ENCODE results near the gene FEV. TPM values are rescaled to one million over a fixed set of nuclear protein-coding genes. Genes with fewer than 3 reads are reported as not detected.
"Not testable (repeated sequence)": the region's sequence is repeated elsewhere in the genome, so short reads cannot be mapped to it uniquely, and the experiment has no call there.

The FEV gene
- polyA plus RNA-seq, 3 donors = 0.14 TPM; not detected in 1

DNA sequence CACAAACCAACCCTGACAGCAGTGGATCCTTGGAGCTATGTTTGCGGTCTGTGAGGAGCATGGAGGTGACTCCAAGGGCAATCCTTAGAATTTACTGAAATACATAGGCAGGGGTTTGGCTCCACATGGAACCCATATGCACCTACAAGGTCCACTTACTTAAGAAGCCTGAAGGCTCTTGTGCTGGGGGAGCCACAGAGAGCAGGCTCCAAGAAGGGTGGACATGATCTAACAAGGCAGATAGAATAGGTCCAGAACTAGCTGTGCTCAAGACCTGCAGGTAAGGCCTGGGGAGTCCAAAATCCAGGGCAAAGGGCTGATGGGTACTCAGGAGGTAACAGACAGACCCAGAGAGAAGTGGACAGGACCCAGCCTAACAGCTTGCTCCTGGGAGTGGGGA lies 26.7 kb downstream of the FEV start:
- DNase-seq (ENCODE audit: extremely low read depth in 1 of 11, low read depth in 9 of 11, low spot score in 4 of 11) = no peak

- DNase-seq (ENCODE audit: extremely low read depth in 1 of 11, low read depth in 9 of 11, low spot score in 4 of 11) = no peak
These were observed 27.3 kb downstream of the FEV start for GRCh38 chr2:218957671-218958070.

- DNase-seq (ENCODE audit: extremely low read depth in 1 of 11, low read depth in 9 of 11, low spot score in 4 of 11) = no peak
These were observed 28.9 kb downstream of the FEV start for GRCh38 chr2:218956039-218956438.

DNA sequence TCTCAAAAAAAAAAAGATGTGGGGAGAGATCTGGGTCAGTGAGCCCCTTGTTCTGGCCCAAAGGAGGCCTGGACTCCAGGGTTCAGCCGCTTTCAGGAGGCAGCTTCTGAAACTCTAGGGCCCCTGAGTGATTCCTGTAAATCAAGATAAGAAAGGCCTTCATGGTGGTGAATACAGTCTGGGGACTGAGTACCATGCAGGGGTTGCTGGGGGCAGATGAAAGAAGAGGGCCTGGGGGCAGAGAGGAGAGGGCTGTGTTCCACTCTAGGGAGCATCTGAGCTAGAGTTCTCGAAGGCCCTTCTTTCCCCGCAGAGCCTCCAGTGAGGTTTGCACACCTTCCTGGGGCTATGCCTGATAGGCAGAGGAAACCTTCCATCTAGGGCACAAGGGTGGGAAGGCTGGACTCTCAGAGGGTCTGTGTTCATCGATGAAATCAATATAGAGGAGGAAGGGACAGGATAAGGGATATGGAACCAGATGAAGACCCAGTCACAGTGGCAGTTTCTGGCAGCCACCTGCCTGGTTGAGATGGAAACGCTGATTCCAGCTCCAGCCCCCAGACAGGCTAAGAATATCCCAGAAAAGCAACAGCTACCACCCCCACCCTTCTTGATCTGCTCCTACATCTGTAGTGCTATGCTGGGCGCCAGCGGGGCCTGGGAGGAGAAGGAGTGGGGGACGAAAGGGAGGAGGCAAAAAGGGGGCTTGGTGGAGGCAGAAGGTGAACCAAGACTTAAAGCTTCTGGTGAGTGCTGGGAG lies 30.3 kb downstream of the FEV start:
- DNase-seq (ENCODE audit: extremely low read depth in 1 of 11, low read depth in 9 of 11, low spot score in 4 of 11) = no peak

DNA sequence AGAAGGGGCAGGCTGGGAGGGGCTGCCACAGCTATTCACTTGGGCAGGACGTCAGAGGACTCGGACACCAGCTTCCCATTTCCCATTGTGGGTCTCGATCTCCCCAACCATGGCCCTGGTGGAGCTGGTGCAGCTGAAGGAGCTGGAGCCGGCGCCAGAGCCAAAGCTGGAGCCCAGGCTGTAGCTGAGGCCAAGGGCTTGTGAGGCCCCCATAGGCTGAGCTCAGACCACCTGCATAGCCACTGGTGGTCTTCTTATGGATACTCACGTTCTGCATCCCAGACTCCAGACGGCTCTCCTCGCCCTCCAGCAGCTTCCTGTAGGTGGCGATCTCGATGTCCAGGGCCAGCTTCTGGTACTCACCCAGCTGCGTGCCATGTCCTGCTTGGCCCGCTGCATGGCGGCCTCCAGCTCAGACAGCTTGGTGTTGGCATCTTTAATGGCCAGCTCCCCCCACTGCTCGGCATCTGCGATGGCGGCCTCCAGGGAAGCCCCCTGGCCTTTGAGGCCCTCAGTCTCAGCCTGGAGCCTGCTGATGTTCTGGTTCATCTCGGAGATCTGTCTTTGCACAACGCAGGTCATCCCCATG lies 31.5 kb downstream of the FEV start:
- no peak for DNase-seq (ENCODE audit: extremely low read depth in 1 of 11, low read depth in 9 of 11, low spot score in 4 of 11)

DNA sequence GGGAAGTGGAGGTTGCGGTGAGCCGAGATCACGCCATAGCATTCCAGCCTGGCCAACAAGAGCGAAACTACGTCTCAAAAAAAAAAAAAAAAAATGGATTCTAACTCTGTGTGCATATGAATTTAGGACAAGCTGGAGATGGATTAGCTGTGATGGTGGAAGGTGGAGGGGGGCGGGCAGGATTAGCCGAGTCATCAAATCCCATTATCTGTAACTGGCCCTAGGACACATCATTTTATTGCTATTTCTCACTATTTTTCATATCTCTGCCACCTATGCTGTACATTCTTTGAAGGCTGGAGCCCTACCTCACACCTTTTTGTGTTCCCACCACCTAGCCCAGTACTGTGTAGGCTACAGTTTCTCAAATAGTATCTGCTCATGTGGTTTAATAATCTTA lies 32.8 kb downstream of the FEV start:
- DNase-seq (ENCODE audit: extremely low read depth in 1 of 11, low read depth in 9 of 11, low spot score in 4 of 11) = no peak

GRCh38 chr2:218946621-218947020 lies 38.4 kb downstream of the FEV start:
- no peak for DNase-seq (ENCODE audit: extremely low read depth in 1 of 11, low read depth in 9 of 11, low spot score in 4 of 11)

GRCh38 chr2:218944759-218945404 lies 40.1 kb downstream of the FEV start:
- DNase-seq (ENCODE audit: extremely low read depth in 1 of 11, low read depth in 9 of 11, low spot score in 4 of 11) = no peak

GRCh38 chr2:218931751-218932150 lies 53.2 kb downstream of the FEV start:
- not testable (repeated sequence) for DNase-seq (ENCODE audit: extremely low read depth in 1 of 11, low read depth in 9 of 11, low spot score in 4 of 11)

Other genes with a start within 250 kb of the FEV start
- 10 to 100 TPM; 42.8 to 61.9 (median 49.1) TPM for gene CYP27A1, start 203.0 kb downstream of the FEV start, polyA plus RNA-seq (ENCODE audit: insufficient read length in 3 of 3)
- under 1 TPM in 2 of 3 donors, not detected in 1; 0.04 to 0.11 TPM for gene PRKAG3, start 153.4 kb downstream of the FEV start, polyA plus RNA-seq (ENCODE audit: insufficient read length in 3 of 3)
- gene WNT6, start 125.4 kb downstream of the FEV start, polyA plus RNA-seq (ENCODE audit: insufficient read length in 3 of 3) = under 1 TPM; 0.11 to 0.50 (median 0.39) TPM
- gene WNT10A, start 104.3 kb downstream of the FEV start, polyA plus RNA-seq (ENCODE audit: insufficient read length in 3 of 3) = 1 to 10 TPM in 1 of 3 donors, under 1 TPM in 2; 0.67 to 1.8 (median 0.75) TPM
- under 1 TPM in 1 of 3 donors, not detected in 2; 0.07 TPM for gene CDK5R2, start 25.5 kb downstream of the FEV start, polyA plus RNA-seq (ENCODE audit: insufficient read length in 3 of 3)
- not detected for gene CRYBA2, start 8.2 kb upstream of the FEV start, polyA plus RNA-seq (ENCODE audit: insufficient read length in 3 of 3)
- gene CFAP65, start 56.3 kb upstream of the FEV start, polyA plus RNA-seq (ENCODE audit: insufficient read length in 3 of 3) = under 1 TPM; 0.11 to 0.37 (median 0.36) TPM
- 1 to 10 TPM; 1.3 to 2.8 (median 2.0) TPM for gene IHH, start 75.7 kb upstream of the FEV start, polyA plus RNA-seq (ENCODE audit: insufficient read length in 3 of 3)
- gene NHEJ1, start 175.6 kb upstream of the FEV start, polyA plus RNA-seq (ENCODE audit: insufficient read length in 3 of 3) = 10 to 100 TPM; 16.7 to 21.4 (median 17.0) TPM
- gene SLC23A3, start 184.8 kb upstream of the FEV start, polyA plus RNA-seq (ENCODE audit: insufficient read length in 3 of 3) = 10 to 100 TPM; 17.6 to 35.0 (median 22.7) TPM
- 10 to 100 TPM; 61.4 to 71.9 (median 68.9) TPM for gene CNPPD1, start 191.7 kb upstream of the FEV start, polyA plus RNA-seq (ENCODE audit: insufficient read length in 3 of 3)
- 100 to 1,000 TPM; 111 to 116 (median 116) TPM for gene RETREG2, start 193.1 kb upstream of the FEV start, polyA plus RNA-seq (ENCODE audit: insufficient read length in 3 of 3)
- gene ZFAND2B, start 221.6 kb upstream of the FEV start, polyA plus RNA-seq (ENCODE audit: insufficient read length in 3 of 3) = 10 to 100 TPM; 36.1 to 50.4 (median 43.0) TPM
- 10 to 100 TPM; 42.1 to 50.2 (median 44.7) TPM for gene ABCB6, start 233.8 kb upstream of the FEV start, polyA plus RNA-seq (ENCODE audit: insufficient read length in 3 of 3)
- 10 to 100 TPM; 43.7 to 48.2 (median 48.0) TPM for gene ATG9A, start 244.5 kb upstream of the FEV start, polyA plus RNA-seq (ENCODE audit: insufficient read length in 3 of 3)
- 10 to 100 TPM; 51.6 to 94.0 (median 62.8) TPM for gene ANKZF1, start 244.6 kb upstream of the FEV start, polyA plus RNA-seq (ENCODE audit: insufficient read length in 3 of 3)